ENCODE measurements around the gene A4GALT. TPM values are rescaled to one million over a fixed set of nuclear protein-coding genes. Genes with fewer than 3 reads are reported as not detected.

Gene A4GALT
- total and polyA plus RNA-seq, 2 experiments from 2014 or later: 7.0 to 16.2 TPM

DNA sequence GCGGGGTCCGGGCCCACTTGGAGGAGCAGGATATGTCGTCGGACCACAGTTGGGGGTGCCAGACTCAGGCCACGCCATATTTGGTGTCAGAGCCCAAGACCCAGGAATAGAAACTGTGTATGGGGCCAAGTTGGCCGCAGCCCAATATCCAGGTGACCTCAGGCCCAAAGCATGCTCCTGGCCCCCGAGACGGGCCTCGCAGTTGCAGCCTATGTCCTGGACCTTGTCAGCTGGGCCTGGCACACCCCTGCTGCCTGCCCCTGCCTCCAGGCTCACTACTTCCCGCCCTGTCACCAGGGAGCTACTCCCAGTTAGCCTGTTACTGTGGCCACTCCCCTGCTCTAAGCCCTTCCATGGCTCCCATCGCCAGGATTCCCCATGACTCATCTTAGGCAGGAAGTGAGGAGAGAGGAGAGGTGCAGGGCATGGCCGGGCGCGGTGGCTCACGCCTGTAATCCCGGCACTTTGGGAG lies 23.1 kb downstream of the A4GALT start:
- H3K27ac Mint-ChIP-seq: no peak overlapping the region

DNA sequence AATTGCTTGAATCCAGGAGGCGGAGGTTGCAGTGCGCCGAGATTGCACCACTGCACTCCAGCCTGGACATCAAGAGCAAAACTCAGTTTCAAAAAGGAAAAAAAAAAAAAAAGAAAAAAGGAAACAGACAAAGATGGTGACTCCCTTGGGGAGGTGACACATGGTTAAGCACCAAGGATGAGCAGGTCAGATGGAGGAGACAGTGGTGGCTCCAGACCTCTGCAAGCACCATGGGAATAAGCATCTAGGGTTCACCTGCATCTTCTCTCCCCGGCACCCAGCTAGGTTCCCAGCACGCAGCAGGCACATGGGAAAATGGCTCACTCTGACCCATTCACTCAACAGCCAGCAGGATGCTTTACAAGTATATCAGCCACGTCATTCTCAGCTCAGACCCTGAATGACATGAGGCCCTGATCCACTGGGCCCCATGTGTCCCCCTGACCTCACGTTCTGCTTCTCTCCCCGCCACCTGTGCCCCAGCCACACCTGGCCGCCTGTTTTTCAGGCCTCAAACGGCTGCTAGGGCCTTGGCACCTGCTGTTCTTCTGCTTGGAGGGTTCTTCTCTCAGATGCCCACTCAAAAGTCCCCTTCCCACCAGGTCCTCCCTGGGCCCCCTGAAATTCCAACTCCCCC lies 24.2 kb downstream of the A4GALT start:
- no peak overlapping the region for H3K4me3 Mint-ChIP-seq
- H3K4me1 ChIP-seq (ENCODE audit: insufficient read depth): peaks cover 18% of the 10 kb centered on the region
- H3K4me1 Mint-ChIP-seq: peaks cover 26% of the 10 kb centered on the region
- H2AFZ ChIP-seq: no peak overlapping the region
- DNase-seq (ENCODE audit: low spot score): no peak
- no peak overlapping the region for H3K4me2 ChIP-seq
- no peak overlapping the region for H3K27ac Mint-ChIP-seq
- no peak overlapping the region for H3K4me3 ChIP-seq
- H3K9me3 Mint-ChIP-seq: no peaks in the 10 kb centered on the region
- no peaks in the 10 kb centered on the region for H4K20me1 ChIP-seq (replicated peaks; ENCODE audit: insufficient read depth)
- no peak for ATAC-seq
- H3K9me2 ChIP-seq (ENCODE audit: insufficient read depth): no peaks in the 10 kb centered on the region
- H3K36me3 ChIP-seq (ENCODE audit: insufficient read depth): no peaks in the 10 kb centered on the region
- no peaks in the 10 kb centered on the region for H3K27me3 ChIP-seq (ENCODE audit: insufficient read depth)
- 0 out of 2 replicates have a peak, but pooled peaks cover 2% of the 10 kb centered on the region for H3F3A ChIP-seq (replicated peaks; ENCODE audit: low read depth)
- H3K36me3 Mint-ChIP-seq (ENCODE audit: low read depth): no peaks in the 10 kb centered on the region; the same call in 2 of the 3 replicates
- H3K27me3 Mint-ChIP-seq (ENCODE audit: insufficient read depth, low read depth, poor library complexity): peaks cover 10% of the 10 kb centered on the region
- no peak overlapping the region for H3K27ac ChIP-seq (ENCODE audit: low read depth)
- H3K79me2 ChIP-seq (replicated peaks; ENCODE audit: insufficient read depth): no peaks in the 10 kb centered on the region
- no peak for TF ChIP-seq ZNF114 (CRISPR knock-in tag; IDR thresholded peaks at IDR 0.05)
- TF ChIP-seq JUNB (IDR thresholded peaks at IDR 0.05; ENCODE audit: unreplicated experiment): no peak
- TF ChIP-seq, protein P1, sequence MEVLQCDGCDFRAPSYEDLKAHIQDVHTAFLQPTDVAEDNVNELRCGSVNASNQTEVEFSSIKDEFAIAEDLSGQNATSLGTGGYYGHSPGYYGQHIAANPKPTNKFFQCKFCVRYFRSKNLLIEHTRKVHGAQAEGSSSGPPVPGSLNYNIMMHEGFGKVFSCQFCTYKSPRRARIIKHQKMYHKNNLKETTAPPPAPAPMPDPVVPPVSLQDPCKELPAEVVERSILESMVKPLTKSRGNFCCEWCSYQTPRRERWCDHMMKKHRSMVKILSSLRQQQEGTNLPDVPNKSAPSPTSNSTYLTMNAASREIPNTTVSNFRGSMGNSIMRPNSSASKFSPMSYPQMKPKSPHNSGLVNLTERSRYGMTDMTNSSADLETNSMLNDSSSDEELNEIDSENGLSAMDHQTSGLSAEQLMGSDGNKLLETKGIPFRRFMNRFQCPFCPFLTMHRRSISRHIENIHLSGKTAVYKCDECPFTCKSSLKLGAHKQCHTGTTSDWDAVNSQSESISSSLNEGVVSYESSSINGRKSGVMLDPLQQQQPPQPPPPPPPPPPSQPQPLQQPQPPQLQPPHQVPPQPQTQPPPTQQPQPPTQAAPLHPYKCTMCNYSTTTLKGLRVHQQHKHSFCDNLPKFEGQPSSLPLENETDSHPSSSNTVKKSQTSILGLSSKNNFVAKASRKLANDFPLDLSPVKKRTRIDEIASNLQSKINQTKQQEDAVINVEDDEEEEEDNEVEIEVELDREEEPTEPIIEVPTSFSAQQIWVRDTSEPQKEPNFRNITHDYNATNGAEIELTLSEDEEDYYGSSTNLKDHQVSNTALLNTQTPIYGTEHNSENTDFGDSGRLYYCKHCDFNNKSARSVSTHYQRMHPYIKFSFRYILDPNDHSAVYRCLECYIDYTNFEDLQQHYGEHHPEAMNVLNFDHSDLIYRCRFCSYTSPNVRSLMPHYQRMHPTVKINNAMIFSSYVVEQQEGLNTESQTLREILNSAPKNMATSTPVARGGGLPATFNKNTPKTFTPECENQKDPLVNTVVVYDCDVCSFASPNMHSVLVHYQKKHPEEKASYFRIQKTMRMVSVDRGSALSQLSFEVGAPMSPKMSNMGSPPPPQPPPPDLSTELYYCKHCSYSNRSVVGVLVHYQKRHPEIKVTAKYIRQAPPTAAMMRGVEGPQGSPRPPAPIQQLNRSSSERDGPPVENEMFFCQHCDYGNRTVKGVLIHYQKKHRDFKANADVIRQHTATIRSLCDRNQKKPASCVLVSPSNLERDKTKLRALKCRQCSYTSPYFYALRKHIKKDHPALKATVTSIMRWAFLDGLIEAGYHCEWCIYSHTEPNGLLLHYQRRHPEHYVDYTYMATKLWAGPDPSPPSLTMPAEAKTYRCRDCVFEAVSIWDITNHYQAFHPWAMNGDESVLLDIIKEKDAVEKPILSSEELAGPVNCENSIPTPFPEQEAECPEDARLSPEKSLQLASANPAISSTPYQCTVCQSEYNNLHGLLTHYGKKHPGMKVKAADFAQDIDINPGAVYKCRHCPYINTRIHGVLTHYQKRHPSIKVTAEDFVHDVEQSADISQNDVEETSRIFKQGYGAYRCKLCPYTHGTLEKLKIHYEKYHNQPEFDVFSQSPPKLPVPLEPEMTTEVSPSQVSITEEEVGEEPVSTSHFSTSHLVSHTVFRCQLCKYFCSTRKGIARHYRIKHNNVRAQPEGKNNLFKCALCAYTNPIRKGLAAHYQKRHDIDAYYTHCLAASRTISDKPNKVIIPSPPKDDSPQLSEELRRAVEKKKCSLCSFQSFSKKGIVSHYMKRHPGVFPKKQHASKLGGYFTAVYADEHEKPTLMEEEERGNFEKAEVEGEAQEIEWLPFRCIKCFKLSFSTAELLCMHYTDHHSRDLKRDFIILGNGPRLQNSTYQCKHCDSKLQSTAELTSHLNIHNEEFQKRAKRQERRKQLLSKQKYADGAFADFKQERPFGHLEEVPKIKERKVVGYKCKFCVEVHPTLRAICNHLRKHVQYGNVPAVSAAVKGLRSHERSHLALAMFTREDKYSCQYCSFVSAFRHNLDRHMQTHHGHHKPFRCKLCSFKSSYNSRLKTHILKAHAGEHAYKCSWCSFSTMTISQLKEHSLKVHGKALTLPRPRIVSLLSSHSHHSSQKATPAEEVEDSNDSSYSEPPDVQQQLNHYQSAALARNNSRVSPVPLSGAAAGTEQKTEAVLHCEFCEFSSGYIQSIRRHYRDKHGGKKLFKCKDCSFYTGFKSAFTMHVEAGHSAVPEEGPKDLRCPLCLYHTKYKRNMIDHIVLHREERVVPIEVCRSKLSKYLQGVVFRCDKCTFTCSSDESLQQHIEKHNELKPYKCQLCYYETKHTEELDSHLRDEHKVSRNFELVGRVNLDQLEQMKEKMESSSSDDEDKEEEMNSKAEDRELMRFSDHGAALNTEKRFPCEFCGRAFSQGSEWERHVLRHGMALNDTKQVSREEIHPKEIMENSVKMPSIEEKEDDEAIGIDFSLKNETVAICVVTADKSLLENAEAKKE (CRISPR knock-in tag; IDR thresholded peaks at IDR 0.05): no peak
- TF ChIP-seq ZNF331 (CRISPR knock-in tag; IDR thresholded peaks at IDR 0.05; ENCODE audit: low read depth): no peak
- no peak for TF ChIP-seq STAT1 (IDR thresholded peaks at IDR 0.05; ENCODE audit: unreplicated experiment)
- no peak for TF ChIP-seq NANOG (IDR thresholded peaks at IDR 0.05; ENCODE audit: borderline replicate concordance)

More for the DNA sequence above, 23.1 kb downstream of the A4GALT start:
- Histone ChIP-seq H3K9me2 (ENCODE audit: insufficient read depth) (no peaks in the 10 kb centered on the region), H3K4me3 (no peak overlapping the region), H3F3A (replicated peaks; ENCODE audit: low read depth) (0 out of 2 replicates have a peak, but pooled peaks cover 2% of the 10 kb centered on the region), H2AFZ (no peak overlapping the region), H3K4me2 (no peak overlapping the region), H3K36me3 (ENCODE audit: insufficient read depth) (no peaks in the 10 kb centered on the region), H4K20me1 (replicated peaks; ENCODE audit: insufficient read depth) (no peaks in the 10 kb centered on the region), H3K79me2 (replicated peaks; ENCODE audit: insufficient read depth) (no peaks in the 10 kb centered on the region), H3K27me3 (ENCODE audit: insufficient read depth) (no peaks in the 10 kb centered on the region), H3K4me1 (ENCODE audit: insufficient read depth) (peaks cover 18% of the 10 kb centered on the region), H3K27ac (ENCODE audit: low read depth) (no peak overlapping the region)
- ATAC-seq (no peak), DNase-seq (ENCODE audit: low spot score) (no peak)
- Mint-ChIP-seq H3K9me3 (no peaks in the 10 kb centered on the region), H3K4me3 (no peak overlapping the region), H3K4me1 (peaks cover 23% of the 10 kb centered on the region), H3K36me3 (ENCODE audit: low read depth) (no peaks in the 10 kb centered on the region; the same call in 2 of the 3 replicates), H3K27me3 (ENCODE audit: insufficient read depth, low read depth, poor library complexity) (peaks cover 12% of the 10 kb centered on the region)
- TF ChIP-seq ZNF331 (CRISPR knock-in tag; IDR thresholded peaks at IDR 0.05; ENCODE audit: low read depth) (no peak), EZH2 (IDR thresholded peaks at IDR 0.05; ENCODE audit: low read depth, unreplicated experiment) (no peak), ZNF114 (CRISPR knock-in tag; IDR thresholded peaks at IDR 0.05) (no peak), NANOG (IDR thresholded peaks at IDR 0.05; ENCODE audit: borderline replicate concordance) (no peak)
